GM13977 (cell line): Measurements from ENCODE around the gene MEG3.

Experiments
- DNase-seq: peaks from one replicate; pipeline ENCODE4 v3.0.0; 2012; ENCODE audit warnings: low spot score
- CTCF ChIP-seq: IDR thresholded peaks from 2 replicates; pipeline ENCODE4 v1.5.1; 2012; ENCODE audit warnings: mild to moderate bottlenecking, control low read depth; ENCODE audit not compliant: insufficient read depth; ENCODE audit errors: extremely low read depth, missing control alignments
- in situ Hi-C: fragments of 300-500 bp; cut with MboI; formaldehyde crosslinking; loops from one replicate; pipeline ENCODE4 v1.12.0; 2022; ENCODE audit warnings: low sequenced_read_pairs, low pct_unique_long_range_greater_than_20kb, mixed read lengths, inconsistent platforms; ENCODE audit not compliant: unreplicated experiment

MEG3 gene

GRCh38 chr14:100819453-100819828, 6.5 kb upstream of the MEG3 start:
- DNase-seq, result no peak
- TF ChIP-seq CTCF, result no peak
- in situ Hi-C loops, result no loop called here

- in situ Hi-C loops, result no loop called here
- no peak for DNase-seq
- TF ChIP-seq CTCF, result no peak
Observed at GRCh38 chr14:100819829-100820475, 6.0 kb upstream of the MEG3 start.

GRCh38 chr14:100820957-100821356, 5.0 kb upstream of the MEG3 start:
- TF ChIP-seq CTCF, result no peak
- in situ Hi-C loops, result no loop called here
- DNase-seq, result no peak

- no peak for DNase-seq
- TF ChIP-seq CTCF, result no peak
- in situ Hi-C loops, result no loop called here
Observed at GRCh38 chr14:100822013-100822412, 3.9 kb upstream of the MEG3 start.

- in situ Hi-C loops, result no loop called here
- no peak for TF ChIP-seq CTCF
- DNase-seq, result no peak
Observed at GRCh38 chr14:100822532-100823296, 3.2 kb upstream of the MEG3 start.

GRCh38 chr14:100823413-100824080, 2.4 kb upstream of the MEG3 start:
- in situ Hi-C loops, result no loop called here
- DNase-seq, result no peak

More at GRCh38 chr14:100823413-100824080, 2.4 kb upstream of the MEG3 start:
- TF ChIP-seq CTCF, result no peak
